NCI-H2081 treated with DMSO at 0.1 percent for 48 hours (cell line): ENCODE measurements around the gene MICU1.
"Not testable (repeated sequence)": the region's sequence is repeated elsewhere in the genome, so short reads cannot be mapped to it uniquely, and the experiment has no call there.

ENCODE experiments used
- DNase-seq: peaks from one replicate; lab custom pipeline; 2025; lab: John Stamatoyannopoulos, UW

MICU1 gene

DNA sequence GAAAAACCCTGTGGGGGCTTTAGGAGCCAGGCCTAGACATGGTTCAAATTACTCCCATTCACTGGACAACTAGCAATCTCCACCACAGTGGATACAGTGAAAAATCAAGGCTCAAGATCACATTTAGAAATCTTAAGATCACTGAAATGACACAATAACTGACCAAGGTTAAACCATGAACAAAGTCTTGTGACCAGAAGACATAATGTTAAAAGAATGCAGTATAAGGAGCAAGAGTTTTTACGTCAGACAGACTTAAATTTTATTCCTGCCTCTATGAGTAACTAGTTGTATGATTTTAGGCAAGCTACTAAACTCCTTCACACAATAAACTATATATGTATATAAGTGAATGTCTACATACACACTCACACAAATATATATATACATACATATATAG, 68.5 kb downstream of the MICU1 start:
- DNase-seq: no peak

DNA sequence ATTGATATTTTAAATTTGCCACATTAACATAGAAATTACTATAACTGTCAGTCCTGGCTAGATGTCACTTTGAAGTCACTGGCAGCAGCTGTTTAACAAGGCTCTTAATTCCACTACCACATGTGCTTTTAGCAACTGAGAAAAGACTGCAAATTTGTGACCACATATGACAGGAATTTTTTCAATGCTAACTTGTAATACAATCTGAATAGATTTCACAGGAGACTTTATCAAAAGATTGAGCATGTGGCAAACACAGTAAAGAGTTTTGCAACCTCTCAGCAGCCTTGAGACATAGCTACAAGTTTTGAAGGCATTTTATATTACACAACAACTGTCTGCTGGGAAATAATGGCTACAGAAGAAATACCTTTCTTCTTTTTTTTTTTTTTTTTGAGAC, 73.0 kb downstream of the MICU1 start:
- no peak for DNase-seq

GRCh38 chr10:72550239-72550638, 75.6 kb downstream of the MICU1 start:
- DNase-seq: no peak

- no peak for DNase-seq
Measured at GRCh38 chr10:72545546-72545945, 80.3 kb downstream of the MICU1 start.

DNA sequence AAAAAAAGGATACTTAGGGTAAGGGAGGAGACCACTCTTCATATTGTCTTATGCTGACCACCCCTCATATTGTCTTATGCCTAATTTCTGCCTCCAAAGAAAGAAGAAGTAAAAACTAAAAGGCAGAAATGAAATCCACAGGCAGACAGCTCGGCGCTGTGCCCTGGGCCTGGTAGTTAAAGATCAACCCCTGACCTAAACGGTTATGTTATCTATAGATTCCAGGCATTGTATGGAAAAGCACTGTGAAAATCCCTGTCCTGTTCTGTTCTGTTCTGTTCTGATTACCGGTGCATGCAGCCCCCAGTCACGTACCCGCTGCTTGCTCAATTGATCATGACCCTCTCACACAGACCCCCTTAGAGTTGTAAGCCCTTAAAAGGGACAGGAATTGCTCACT, 82.0 kb downstream of the MICU1 start:
- not testable (repeated sequence) for DNase-seq

DNA sequence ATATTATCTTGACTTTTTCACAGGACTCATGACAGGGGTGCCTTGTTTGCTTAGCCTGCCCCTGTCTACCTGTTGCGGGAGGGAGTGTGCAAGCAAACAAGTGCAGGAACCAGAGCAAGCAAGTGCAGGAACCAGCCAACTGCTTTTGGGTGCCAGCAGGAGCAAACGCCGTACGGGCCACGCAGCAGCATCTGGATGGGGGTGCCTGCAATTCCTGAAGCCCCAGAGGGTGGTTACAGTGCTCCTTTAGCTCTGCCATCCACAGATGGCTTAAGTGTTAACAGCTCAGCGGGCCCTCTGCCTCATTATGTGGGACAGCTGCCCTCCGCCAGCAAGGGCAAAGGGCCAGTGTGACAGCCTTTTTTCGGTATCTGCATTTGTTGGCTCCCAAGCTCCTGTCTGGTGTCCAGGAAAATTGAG, 83.5 kb downstream of the MICU1 start:
- no peak for DNase-seq

GRCh38 chr10:72541337-72541736, 84.5 kb downstream of the MICU1 start:
- DNase-seq: no peak

DNA sequence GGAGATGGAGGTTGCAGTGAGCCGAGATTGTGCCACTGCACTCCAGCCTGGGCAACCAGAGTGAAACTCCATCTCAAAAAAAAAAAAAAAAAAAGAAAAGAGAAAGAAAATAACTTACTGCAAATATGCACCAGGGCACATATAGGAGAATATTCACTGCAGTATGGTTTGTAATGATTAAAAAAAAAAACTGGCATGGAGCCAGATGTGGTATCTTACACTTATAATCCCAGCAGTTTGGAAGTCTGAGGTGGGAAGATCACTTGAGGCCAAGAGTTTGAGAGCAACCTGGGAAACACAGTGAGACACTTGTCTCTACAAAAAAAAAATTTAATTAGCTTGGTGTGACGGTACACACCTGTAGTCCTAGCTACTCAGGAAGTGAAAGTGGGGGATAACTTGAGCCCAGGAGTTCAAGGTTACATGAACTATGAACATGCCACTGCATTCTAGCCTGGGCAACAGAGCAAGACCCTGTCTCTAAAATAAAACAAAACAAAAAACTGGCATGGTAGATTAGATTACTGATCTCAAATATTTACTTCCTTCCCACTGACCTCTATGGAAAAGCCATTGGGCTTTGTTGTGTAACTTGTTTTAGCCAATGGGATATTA, 85.6 kb downstream of the MICU1 start:
- DNase-seq: no peak

GRCh38 chr10:72539137-72539536, 86.7 kb downstream of the MICU1 start:
- no peak for DNase-seq

GRCh38 chr10:72525689-72526088, 100.2 kb downstream of the MICU1 start:
- DNase-seq: no peak

- DNase-seq: no peak
Measured at GRCh38 chr10:72525277-72525676, 100.6 kb downstream of the MICU1 start.

DNA sequence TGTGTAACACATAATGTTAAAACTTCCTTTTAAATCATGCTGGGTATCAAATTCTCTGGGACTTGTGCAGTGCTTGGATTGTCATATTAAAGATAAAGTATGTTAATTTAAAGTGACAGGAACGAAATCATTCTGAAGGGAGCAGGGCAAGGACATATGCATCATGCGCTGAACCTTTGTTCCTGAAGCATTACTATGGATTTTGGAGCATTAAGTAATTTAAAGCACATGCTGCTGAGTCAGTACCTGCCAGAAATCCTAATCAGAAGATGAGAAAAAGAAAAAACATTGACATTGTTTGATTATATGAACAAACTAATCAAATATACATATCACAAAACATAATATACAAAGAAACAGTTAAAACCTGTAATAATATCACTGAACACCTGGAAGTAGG, 101.4 kb downstream of the MICU1 start:
- DNase-seq: no peak

GRCh38 chr10:72523932-72524396, 101.9 kb downstream of the MICU1 start:
- no peak for DNase-seq

- DNase-seq: no peak
Measured at GRCh38 chr10:72523062-72523461, 102.8 kb downstream of the MICU1 start.

GRCh38 chr10:72517244-72517643, 108.6 kb downstream of the MICU1 start:
- no peak for DNase-seq

GRCh38 chr10:72515455-72515854, 110.4 kb downstream of the MICU1 start:
- no peak for DNase-seq

- no peak for DNase-seq
Measured at GRCh38 chr10:72513910-72514309, 112.0 kb downstream of the MICU1 start.

GRCh38 chr10:72511459-72511858, 114.4 kb downstream of the MICU1 start:
- DNase-seq: no peak

- no peak for DNase-seq
Measured at GRCh38 chr10:72509941-72510340, 115.9 kb downstream of the MICU1 start.

DNA sequence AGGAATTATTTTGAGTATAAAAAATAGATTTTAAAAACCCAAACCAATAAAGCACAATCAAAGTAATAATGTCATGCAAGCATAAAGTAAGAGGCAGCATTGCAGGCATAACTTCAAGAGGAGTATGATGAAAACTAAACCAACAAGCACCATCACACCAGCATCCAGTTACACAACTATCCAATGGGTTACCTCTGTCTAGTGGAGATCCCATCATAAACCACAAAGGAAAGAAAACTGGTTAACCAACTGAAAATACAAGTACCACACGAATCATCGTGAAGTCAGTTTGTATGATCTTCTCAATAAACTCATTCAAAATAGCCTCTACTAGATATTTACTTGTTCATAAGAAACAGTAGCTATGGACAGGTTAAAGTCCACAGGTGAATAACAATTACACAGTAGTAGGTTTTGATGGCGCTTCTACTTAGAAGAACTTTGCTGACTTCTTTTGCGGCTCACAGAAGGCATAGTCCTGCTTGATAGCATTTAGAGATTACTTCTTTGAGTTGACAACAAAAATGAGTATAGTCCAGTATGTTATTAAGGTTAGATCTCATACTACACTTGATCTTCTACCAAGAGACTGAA, 116.6 kb downstream of the MICU1 start:
- DNase-seq: no peak

DNA sequence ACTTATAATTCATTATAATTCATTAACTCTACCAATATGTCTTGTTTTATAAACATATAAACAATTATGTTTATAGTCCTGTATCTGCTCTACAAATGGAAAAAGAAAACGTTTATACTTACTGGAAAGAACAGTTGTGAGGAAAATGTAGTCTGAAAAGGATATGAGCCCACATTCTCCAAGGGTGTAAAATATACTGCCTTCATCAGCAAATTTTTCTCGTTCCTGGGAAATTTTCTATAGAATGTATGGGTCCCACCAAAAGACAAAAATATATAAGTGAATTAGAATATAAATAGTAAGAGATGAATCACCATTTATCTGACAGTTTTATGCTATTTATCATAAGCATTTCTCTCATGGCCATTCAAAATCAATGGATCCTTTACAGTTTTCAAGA, 117.8 kb downstream of the MICU1 start:
- no peak for DNase-seq

- no peak for DNase-seq
Measured at GRCh38 chr10:72506474-72506873, 119.4 kb downstream of the MICU1 start.

DNA sequence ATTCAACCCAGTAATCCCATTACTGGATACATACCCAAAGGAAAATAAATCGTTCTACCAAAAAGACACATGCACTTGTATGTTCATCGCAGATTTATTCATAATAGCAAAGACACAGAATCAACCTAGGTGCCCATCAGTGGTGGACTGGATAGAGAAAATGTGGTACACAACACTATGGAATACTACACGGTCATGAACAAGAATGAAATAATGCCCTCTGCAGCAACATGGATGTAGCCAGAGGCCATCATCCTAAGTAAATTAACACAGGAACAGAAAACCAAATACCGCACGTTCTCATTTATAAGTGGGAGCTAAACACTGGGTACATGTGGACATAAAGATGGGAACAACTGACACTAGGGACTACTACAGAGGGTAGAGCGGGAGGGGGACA, 120.4 kb downstream of the MICU1 start:
- DNase-seq: no peak
